GM18870 (cell line): ENCODE results near the gene MYDGF.

Source experiments
- ATAC-seq: cut with Tn5 transposase; IDR thresholded peaks from one replicate; pipeline ENCODE4 v1.9.1; 2021; ENCODE audit warnings: moderate library complexity; ENCODE audit not compliant: unreplicated experiment

The MYDGF gene

DNA sequence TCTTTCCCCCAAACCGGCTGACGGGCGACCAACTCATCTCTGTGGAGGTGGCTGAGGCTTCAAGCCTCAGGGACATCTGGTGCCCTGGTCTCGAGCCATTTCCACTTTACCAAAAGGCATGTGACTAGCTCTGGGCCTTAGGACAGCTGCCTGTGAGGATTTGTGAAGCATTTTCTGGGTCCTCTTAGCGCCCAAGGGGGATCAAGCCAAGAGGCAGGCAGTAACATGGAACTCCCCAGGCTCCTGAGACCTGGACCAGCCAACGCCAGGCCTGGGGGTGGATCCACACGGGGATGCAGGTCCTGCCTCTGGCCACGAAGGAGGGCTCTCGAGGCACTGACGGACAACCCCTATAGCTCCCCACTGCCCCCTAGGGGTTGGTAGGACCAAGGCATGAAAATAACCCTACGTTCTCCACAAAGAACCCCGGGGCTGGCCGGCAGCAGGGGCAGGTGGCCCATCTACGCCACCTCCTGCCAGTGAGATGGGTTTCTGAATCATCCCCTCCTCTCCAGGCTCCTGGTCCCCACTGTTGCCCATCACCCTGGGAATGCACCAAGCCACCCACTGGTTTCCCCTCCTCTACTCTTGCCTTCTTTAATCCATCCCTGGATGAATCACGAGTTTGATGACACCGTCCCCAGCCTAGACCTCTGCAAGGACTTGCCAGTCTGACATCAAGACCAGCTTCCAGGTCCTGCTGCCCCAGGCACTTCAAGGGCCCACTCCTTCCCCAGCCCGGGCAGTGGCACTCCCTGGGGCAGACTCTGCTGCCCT lies 7.0 kb upstream of the MYDGF start:
- ATAC-seq: no peak

DNA sequence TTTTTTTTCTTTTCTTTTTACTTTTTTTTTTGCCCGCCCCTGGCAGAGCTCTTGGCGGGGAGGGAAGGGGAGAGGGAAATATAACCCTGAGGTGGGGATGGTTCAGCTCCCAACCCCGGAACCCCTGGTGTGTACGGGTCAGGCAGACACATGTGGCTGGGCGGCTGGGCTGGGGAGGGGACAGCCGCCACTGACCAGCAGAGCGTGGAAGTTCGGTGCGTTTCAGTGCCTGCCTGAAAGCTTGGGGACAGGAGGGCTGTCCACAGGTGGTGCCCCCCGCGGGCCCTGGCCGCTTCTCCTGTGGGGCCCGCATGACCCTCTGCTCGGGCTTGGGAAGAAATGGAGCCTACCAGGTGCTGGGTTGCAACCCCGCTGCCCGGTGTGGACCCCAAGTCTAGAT lies 5.2 kb upstream of the MYDGF start:
- no peak for ATAC-seq

DNA sequence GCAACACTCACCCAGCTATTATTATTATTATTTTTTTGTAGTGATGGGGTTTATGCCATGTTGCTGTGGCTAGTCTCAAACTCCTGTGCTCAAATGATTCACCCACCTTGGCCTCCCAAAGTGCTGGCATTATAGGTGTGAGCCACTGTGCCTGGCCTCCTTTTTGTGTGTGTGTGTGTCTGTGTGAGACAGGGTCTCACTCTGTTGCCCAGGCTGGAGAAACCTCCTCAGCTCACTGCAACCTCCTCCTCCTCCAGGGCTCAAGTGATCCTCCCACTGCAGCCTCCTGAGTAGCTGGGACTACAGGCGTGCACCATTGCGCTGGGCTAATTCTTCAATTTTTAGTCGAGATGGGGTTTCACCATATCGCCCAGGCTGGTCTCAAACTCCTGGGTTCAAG lies 3.6 kb upstream of the MYDGF start:
- ATAC-seq: no peak

DNA sequence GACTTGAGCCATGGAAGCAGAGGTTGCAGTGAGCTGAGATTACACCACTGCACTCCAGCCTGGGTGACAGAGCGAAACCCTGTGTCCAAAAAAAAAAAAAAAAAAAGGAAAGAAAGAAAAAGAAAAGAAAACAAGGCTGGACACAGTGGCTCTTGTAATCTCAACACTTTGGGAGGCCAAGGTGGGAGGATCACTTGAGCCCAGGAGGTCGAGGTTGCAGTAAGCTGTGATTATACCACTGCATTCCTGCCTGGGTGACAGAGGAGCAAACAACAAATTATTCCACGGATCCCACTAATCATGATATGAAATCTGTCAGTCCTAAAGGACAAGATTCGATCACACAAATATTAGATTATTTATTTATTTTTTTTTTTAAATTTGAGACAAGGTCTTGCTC lies 3.1 kb upstream of the MYDGF start:
- ATAC-seq: no peak

DNA sequence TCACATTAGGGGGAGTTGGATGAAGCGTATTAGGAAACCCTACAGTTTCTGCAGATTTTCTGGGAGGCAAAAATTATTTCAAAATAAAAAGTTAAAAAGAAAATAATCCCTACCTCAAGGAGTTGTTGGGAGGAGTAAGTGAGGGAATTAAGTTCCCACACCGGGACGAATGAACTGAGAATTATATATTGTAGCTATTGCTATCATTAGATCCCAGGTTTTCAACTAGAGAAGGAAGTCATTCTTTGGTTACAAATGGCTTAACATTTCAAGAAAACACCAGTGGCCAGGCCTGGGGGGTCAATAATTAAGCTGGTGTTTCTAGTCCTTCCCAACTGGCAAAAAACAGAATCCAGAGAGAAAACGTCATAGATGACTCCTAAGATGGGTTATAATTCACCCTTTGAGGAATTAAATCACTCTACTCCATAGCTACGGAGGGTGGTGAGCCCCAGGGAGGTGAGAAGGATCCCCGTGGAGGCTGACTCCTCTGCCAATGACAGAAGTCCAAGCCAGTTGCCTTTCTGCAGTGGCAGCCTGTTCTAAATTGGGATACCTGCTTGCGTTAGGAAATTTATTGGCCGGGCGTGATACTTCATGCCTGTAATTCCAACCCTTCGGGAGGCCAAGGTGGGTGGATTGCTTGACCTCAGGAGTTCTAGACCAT lies 1.2 kb upstream of the MYDGF start:
- no peak for ATAC-seq

DNA sequence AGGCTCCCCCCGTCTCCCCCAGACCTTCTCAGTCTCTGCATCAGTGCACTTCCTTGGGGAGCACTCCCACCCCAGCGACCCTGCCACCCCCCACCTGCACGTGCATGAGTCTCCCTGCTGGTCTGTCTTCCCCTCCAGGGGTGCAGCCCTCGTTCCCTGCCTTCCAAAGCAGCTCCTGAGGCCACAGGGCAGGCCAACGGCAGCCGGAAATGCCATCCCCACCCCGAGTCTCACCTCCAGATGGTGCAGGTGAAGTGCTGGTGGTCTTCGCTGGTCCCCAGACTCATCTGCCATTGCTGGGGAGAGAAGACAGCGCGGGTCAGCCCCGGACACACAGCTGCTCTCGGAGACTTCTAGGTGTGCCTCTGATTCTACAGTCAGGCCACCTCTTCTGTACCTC lies 5.5 kb downstream of the MYDGF start:
- no peak for ATAC-seq

DNA sequence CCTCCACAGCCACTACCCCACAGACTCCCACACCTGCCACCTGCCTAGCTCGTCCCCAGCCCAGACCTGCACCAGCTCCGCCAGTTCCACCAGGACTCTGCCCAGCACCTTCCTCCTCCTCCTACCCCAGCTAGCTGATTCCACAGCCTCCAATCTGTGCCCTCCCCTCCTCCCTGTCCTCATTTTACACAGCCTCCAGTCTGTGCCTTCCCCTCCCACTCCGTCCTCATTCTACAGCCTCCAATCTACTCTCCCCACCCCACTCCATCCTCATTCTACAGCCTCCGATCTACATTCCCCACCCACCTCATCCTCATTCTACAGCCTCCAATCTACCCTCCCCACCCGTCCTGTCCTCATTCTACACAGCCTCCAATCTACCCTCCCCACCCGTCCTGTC lies 7.3 kb downstream of the MYDGF start:
- ATAC-seq: no peak

DNA sequence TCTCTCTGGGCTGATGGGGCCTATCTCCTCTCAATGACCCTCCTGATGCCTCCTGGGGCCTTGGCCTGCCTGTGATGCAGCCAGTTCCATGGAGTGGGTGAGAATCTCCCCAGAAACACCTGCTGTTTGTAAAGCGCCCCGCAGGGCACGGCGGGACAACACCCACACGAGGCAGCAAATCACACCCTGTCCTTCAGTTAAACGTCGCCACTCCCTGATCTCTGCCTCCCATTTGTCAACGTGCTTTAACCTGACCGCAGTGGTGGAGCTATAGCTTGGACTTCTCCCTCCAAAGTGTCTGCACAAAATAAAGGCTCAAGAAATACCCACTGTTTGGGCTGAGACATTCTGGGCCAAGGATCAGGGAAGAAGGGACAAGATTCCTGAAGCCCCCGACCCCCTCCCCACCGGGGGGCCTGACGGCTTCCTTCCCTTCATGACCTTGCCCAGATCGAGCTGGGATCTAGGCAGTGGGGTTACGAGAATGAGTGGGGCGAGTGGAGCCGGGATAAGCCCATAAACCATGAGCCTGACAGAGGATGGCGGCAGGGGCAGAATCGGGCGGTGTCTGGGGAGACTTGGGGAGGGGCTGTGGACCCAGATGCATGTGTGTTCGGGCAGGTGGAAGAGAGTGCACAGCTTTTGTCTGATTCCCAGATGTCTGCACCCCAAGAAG lies 8.0 kb downstream of the MYDGF start:
- no peak for ATAC-seq

DNA sequence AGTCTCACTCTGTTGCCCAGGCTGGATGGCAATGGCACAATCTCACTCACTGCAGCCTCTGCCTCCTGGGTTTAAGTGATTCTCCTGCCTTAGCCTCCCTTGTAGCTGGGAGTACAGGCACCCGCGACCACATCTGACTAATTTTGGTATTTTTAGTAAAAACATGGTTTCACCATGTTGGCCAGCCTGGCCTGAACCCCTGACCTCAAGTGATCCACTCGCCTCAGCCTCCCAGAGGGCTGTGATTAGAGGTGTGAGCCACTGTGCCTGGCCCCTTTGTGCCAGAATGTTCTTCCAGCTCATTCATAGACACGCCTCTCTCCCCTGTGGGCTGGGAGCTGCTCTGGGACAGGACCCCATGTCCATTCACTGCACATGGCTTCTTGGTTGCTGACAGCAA lies 9.1 kb downstream of the MYDGF start:
- no peak for ATAC-seq

DNA sequence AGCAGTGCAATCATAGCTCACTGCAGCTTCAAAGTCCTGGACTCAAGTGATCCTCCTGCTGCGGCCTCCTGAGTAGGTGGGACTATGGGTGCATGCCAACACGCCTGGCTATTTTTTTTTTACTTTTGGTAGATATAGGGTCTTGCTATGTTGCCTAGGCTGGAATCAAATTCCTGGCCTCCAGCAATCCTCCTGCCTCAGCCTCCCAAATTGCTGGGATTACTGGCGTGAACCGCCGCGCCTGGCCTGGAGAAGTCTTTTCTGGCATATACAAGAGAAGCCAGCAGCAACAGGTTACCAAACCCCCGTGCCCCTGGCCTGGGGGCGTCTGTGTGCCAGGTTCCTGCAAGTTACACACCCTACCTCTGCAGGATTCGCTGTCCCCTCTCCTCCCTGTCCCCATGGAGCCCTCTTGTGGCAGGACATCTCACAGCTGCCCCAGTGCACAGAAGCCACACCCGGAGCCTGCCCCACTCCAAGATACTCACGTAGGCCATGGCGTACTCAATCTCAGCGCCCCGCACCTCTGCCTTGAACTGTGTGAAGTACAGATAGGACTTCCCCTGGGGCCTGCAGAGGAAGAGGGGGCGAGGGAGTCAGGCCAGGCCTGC lies 9.9 kb downstream of the MYDGF start:
- ATAC-seq: no peak

DNA sequence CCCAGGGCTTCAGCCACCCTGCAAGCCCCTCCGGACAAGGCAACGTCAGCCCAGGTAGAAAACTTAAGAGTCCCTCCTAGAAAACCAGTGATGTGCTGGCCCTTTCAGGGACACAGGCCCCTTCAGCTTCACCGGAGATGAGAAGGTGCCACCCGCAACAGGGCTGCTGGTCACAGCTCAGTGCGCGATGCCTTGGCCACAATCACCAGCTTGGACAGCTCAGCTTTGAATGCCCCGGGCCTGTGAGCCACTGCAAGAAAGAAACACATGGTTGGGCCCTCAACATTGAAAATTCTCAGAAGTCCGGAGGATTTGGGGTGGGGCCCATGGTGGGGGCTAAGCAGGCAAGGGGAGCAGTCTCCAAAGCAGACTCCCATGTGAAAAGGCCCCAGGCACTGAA lies 12.3 kb downstream of the MYDGF start:
- no peak for ATAC-seq

DNA sequence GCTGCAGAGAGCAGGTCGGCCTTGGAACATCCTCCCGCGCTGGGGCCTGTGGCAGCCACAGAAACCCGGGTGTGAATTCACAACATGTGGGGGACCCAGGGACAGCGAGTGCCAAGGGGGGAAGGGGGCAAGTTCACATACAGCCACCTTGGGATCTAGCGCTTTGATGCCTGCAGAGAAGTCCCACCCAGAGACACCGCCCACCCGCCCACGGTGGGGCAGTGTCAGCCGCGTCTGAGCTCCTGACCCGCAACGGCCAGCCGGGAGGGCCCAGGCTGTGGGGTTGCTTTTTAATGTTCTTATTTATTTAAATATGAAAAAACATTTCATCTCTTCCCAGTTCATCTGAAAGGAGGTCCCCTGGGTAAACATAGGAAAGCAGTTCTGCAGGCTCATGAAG lies 12.9 kb downstream of the MYDGF start:
- no peak for ATAC-seq

DNA sequence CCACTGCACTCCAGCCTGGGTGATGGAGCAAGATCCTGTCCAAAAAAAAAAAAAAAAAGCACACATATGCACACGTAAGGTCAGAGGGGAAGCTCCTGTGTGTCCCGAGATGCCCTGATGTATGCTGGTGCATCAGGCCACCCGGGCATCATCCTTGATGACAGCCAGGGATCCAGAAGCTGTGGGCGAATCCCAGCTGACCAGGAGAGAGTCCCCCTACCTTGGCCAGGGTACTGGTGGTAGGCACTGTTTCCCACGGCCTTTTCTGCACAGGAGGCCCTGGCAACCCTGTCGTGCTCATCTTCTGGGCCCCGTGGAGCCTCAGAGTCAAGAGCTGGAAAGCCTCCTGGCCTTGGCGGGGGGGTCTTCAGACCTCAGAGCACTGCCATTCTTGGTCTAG lies 14.0 kb downstream of the MYDGF start:
- no peak for ATAC-seq

DNA sequence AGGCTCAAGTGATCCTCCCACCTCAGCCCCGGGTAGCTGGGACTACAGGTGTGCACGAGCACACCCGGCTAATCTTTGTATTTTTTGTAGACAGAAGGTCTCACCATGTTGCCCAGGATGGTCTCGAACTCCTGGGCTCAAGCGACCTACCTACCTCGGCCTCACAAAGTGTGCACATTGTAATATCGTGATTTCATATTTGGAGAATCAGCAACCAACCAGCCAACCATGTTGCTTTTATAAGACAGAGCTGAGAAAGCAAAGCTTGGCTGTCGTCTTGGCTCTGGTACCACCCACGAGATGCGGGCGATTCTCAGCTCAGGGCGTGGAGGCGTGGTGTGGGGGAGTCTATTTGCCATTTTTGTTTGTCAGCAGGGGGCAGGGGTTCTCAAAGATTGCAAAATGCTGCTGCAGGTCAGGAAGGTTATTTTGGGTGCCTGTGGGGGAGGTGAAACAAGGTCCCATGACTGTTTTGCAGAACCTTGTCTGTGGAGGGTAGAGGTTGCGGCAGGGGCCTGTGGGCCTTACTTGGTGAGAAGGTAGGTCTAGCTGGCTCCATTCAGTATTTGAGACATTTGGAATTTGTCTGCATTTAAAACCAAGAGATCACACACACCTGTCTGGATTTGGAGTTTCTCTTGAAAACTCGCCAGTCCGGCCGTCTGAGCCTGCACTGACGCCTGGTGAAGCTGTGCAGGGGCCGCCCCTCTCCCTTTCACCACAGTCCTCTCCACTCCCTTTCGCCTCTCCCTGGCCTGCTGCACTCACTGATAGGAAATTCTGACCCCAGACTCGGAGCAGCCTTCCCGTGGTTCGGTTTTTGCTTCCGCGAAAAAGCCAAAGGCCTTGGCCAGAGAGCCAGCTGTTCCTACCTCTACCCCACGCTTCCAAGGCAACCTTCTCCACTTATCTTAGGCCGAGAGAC lies 15.4 kb downstream of the MYDGF start:
- ATAC-seq: no peak

DNA sequence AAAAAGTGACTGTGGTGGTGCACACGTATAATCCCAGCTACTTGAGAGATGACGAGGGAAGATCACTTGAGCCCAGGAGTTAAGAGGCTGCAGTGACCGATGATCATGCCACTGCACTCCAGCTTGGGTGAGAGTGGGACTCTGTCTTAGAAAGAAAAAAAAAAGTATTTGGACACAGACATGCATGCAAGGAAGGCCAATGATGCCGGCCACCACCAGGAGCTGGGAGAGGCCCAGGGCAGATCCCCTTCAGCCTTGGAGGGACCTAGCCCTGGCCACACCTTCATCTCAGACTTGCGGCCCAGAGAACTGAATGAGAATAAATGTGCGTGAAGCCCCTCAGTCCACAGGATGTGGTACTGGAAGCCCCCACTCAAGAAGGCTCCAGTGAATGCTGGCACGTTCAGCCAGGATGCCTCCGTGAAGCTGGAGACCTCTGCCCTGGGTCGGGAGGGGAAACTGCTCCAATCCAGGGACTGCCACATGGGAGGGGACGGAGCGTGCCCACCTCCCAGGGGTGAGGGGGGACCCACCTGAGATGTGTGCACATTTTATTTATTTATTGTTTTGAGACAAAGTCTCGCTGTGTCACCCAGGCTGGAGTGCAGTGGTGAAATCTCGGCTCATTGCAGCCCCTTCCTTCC lies 16.2 kb downstream of the MYDGF start:
- ATAC-seq: no peak

DNA sequence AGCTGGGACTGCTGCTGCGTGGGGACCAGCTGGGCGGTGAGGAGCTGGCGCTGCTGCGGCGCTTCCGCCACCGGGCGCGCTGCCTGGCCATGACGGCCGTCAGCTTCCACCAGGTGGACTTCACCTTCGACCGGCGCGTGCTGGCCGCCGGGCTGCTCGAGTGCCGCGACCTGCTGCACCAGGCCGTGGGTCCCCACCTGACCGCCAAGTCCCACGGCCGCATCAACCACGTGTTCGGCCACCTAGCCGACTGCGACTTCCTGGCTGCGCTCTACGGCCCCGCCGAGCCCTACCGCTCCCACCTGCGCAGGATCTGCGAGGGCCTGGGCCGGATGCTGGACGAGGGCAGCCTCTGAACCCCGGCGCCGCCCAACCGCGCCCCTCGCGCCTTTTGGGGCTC lies 18.1 kb downstream of the MYDGF start:
- no peak for ATAC-seq

DNA sequence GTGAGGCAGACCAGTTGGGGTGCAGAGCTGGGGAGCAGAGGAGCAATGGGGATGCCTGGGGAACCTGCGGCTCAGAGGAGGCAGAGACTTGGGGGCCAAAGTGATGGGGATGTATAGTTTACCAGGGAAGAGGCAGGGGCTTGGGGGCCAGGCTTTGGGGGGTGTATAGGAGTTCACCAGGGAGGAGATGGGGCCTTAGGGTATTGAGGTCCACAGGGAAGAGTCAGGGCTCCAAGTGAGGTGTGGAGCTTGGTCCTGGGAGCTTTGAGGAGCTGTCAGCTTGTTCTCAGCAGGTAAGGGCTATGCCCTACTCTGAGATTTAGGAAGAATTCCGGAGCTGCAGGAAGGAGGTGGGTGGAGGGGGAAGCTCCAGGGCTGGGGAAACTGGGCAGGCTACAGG lies 20.0 kb downstream of the MYDGF start:
- ATAC-seq: no peak

DNA sequence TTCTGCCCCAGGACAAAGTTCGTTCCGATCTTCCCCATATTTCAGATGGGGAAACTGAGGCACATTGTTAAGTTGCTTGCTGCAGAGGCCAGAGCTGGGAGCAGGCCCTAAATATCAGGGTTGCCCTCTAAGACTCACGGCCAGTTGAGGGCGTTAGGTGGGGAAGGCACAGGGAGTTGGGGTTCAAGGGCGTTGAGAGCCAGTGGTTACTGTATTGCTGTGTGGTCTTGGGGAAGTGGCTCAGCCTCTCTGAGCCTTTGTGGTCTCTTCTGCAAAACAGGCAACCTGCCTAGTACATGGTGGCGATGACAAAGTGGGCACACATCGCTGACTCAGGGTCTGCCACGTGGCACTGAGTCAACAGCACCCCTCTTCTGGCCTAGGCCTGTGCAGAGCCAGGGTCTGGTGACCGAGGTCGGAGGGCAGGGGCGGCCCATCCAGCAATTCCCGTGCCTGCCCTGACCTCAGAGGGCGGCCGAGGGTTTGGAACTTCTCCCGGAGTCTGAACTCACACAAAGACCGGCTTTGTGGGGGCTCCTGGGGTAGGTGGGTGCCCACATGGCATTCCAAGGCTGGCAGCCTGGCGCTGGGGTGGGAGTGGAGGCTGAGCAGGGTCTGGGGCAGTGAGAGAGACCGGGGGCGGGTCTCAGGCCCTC lies 20.6 kb downstream of the MYDGF start:
- no peak for ATAC-seq

DNA sequence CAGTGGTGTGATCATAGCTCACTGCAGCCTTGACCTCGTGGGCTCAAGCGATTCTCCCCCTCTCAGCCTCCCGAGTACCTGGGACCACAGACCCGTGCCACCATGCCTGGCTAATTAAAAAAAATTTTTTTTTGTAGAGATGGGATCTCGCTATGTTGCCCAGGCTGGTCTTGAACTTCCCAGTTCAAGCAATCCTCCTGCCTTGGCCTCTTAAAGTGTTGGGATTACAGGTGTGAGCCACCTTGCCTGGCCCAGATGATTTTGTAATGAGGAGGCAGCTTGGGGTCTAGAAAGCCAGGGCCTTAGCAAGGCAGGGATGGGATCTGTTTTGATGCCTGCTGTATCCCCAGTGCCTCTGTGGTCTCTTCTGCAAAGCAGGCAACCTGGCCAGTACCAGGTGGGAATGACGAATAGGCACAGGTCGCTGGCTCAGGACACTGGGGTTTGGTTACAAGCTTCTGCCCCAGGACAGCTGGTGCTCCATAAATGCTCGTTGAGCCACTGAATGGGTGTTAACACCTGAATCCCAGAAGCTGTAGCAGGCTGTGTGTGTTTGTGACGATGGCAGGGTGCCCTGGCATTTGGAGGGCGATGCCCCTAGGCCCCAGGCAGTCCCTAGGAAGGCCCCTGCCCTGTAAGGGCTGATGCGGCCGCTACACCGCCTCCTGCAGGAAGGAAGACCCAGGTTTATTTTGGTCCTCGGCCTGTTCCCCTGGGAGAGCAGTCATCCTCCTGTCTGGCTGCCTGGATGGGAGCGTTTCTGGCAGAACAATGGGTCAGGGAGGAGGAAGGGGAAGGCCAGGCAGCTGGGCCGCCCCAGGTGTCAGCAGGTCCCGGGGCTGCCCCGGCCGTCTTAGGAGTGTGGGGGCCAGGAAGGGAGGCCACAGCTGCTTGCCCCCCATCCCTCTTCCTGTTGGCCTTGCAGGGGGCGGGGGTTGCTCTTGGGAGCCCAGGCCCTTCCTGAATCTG lies 22.2 kb downstream of the MYDGF start:
- ATAC-seq: no peak
